Left ventricle myocardium inferior (tissue), 1 donor: ENCODE data around the gene ASTN1. TPM values are rescaled to one million over a fixed set of nuclear protein-coding genes. Genes with fewer than 3 reads are reported as not detected.

Source experiments
- DNase-seq: peaks from one replicate; pipeline ENCODE4 v3.0.0-alpha.2; 2020
- H3K27ac ChIP-seq: fragments of 200-600 bp; replicated peaks from 2 replicates; pipeline ENCODE4 v1.8.0; 2021
- H3K27me3 ChIP-seq: fragments of 200-600 bp; 2 replicates; pipeline ENCODE4 v1.8.0; 2021; ENCODE audit warnings: low read depth
- H3K36me3 ChIP-seq: fragments of 200-600 bp; 2 replicates; pipeline ENCODE4 v1.8.0; 2021
- H3K4me1 ChIP-seq: fragments of 200-600 bp; 2 replicates; pipeline ENCODE4 v1.8.0; 2021
- H3K4me3 ChIP-seq: fragments of 200-600 bp; 2 replicates; pipeline ENCODE4 v1.8.0; 2021; ENCODE audit warnings: mild to moderate bottlenecking, moderate library complexity
- H3K9me3 ChIP-seq: fragments of 200-600 bp; replicated peaks from 2 replicates; pipeline ENCODE4 v1.8.0; 2021
- intact Hi-C: fragments of 100-400 bp; cut with micrococcal nuclease; formaldehyde crosslinking; loops from one replicate; pipeline ENCODE4 v1.11.0; 2022
- total RNA-seq: library from RNA; stranded (reverse); fragmentation: NEBNext Ultra II Directional; extraction: Animal tissue kit (Norgen Biotek cat#: 25700); gene quantifications from one replicate; pipeline ENCODE4 v1.2.1, GENCODE V29; 2021
- TF ChIP-seq, protein P1 (sequence below): fragments of 200-600 bp; IDR thresholded peaks from 2 replicates; pipeline ENCODE4 v1.8.0; 2021; ENCODE audit warnings: antibody characterized with exemption, mild to moderate bottlenecking, borderline replicate concordance
- donor health status: DM: no; HTN: yes; CAD: no; lungs with severe emphysema.

ASTN1 gene
- total RNA-seq, 1 donor from 2014 or later: 0.33 TPM

GRCh38 chr1:177142791-177143271 lies 21.7 kb downstream of the ASTN1 start:
- no peak overlapping the region for H3K4me3 ChIP-seq
- no peaks in the 10 kb centered on the region for H3K36me3 ChIP-seq
- no peak for DNase-seq
- TF ChIP-seq, protein P1, sequence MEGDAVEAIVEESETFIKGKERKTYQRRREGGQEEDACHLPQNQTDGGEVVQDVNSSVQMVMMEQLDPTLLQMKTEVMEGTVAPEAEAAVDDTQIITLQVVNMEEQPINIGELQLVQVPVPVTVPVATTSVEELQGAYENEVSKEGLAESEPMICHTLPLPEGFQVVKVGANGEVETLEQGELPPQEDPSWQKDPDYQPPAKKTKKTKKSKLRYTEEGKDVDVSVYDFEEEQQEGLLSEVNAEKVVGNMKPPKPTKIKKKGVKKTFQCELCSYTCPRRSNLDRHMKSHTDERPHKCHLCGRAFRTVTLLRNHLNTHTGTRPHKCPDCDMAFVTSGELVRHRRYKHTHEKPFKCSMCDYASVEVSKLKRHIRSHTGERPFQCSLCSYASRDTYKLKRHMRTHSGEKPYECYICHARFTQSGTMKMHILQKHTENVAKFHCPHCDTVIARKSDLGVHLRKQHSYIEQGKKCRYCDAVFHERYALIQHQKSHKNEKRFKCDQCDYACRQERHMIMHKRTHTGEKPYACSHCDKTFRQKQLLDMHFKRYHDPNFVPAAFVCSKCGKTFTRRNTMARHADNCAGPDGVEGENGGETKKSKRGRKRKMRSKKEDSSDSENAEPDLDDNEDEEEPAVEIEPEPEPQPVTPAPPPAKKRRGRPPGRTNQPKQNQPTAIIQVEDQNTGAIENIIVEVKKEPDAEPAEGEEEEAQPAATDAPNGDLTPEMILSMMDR: no peak
- intact Hi-C loops: no loop called here
- H3K9me3 ChIP-seq: no peaks in the 10 kb centered on the region
- no peak overlapping the region for H3K27ac ChIP-seq
- peaks cover 25% of the 10 kb centered on the region for H3K4me1 ChIP-seq
- no peaks in the 10 kb centered on the region for H3K27me3 ChIP-seq

- DNase-seq: no peak
- Histone ChIP-seq H3K27me3 (no peaks in the 10 kb centered on the region), H3K36me3 (no peaks in the 10 kb centered on the region), H3K4me3 (no peak overlapping the region), H3K4me1 (peaks cover 25% of the 10 kb centered on the region), H3K27ac (no peak overlapping the region), H3K9me3 (no peaks in the 10 kb centered on the region)
- intact Hi-C loops: no loop called here
- TF ChIP-seq, protein P1: no peak
Observed at GRCh38 chr1:177142010-177142409, 22.5 kb downstream of the ASTN1 start.

GRCh38 chr1:177138347-177138746 lies 26.2 kb downstream of the ASTN1 start:
- no peak overlapping the region for H3K4me3 ChIP-seq
- DNase-seq: no peak
- no peaks in the 10 kb centered on the region for H3K9me3 ChIP-seq
- H3K27me3 ChIP-seq: no peaks in the 10 kb centered on the region
- intact Hi-C loops: no loop called here
- no peaks in the 10 kb centered on the region for H3K36me3 ChIP-seq
- TF ChIP-seq, protein P1: no peak
- H3K4me1 ChIP-seq: peaks cover 6% of the 10 kb centered on the region
- H3K27ac ChIP-seq: no peak overlapping the region

DNA sequence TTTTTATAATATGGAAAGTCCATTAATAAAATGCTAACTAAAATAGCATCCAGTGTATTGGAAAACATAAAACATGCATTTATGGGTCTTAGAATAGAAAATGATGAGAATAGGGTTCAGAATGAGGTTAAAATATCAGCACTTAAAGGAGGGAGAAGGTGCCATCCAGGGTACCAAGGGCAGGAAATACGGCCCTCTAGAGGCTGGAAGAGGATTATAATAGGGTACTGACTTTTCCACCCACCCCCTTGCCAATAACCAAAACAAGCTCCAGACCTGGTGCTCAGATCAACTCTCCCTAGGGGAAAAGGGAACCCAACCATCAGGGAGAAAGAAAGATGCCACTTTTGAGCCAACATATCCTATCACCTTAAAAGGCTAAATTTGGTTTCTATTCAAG lies 26.7 kb downstream of the ASTN1 start:
- no peak overlapping the region for H3K4me3 ChIP-seq
- no peaks in the 10 kb centered on the region for H3K9me3 ChIP-seq
- no peak for DNase-seq
- H3K27me3 ChIP-seq: no peaks in the 10 kb centered on the region
- TF ChIP-seq, protein P1: no peak
- peaks cover 6% of the 10 kb centered on the region for H3K4me1 ChIP-seq
- H3K27ac ChIP-seq: no peak overlapping the region
- intact Hi-C loops: no loop called here
- H3K36me3 ChIP-seq: no peaks in the 10 kb centered on the region

DNA sequence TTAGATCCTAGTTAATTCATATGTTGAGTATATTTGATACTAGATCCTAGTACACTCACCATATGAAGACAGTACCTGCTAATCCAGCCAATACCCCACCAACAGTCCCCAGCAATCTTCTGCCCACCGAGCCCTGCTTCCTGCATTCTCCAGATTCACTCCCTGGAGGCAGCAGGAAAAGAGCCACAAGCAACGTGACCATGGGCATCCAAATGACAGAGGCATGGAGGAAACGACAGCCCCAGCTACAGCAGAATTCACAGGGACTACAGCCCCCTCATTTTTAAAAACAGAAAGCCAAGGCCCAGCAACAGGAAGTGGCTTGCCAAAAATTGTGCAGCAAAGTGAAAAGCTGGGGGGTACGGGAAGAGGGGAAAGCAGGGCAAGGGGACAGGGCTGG lies 29.3 kb downstream of the ASTN1 start:
- Histone ChIP-seq H3K9me3 (no peaks in the 10 kb centered on the region), H3K36me3 (no peaks in the 10 kb centered on the region), H3K27ac (no peak overlapping the region), H3K27me3 (no peaks in the 10 kb centered on the region), H3K4me3 (no peak overlapping the region), H3K4me1 (peaks cover 6% of the 10 kb centered on the region)
- no peak for DNase-seq
- TF ChIP-seq, protein P1: no peak
- intact Hi-C loops: no loop called here
